PFSK-1 (cell line): ENCODE results near the gene HCRTR2.

Experiments
- POLR2AphosphoS5 ChIP-seq: IDR thresholded peaks from 2 replicates; pipeline ENCODE4 v1.6.1; 2012; ENCODE audit warnings: low read depth, mild to moderate bottlenecking, control low read depth, low read length, moderate library complexity
- SIN3A ChIP-seq: IDR thresholded peaks from 2 replicates; pipeline ENCODE4 v1.6.1; 2012; ENCODE audit warnings: mild to moderate bottlenecking, low read length, moderate library complexity, borderline replicate concordance; ENCODE audit not compliant: insufficient read depth

GRCh38 chr6:55286824-55287223 lies 112.5 kb downstream of the HCRTR2 start:
- TF ChIP-seq POLR2AphosphoS5 = no peak
- no peak for TF ChIP-seq SIN3A
